GM20431 (cell line): ENCODE measurements around the gene CEP126.

Source experiments
- in situ Hi-C: fragments of 300-500 bp; cut with MseI, MboI; formaldehyde crosslinking; loops from one replicate; pipeline ENCODE4 v1.15.0; 2020; ENCODE audit warnings: low sequenced_read_pairs; ENCODE audit not compliant: unreplicated experiment

Gene CEP126, protein sequence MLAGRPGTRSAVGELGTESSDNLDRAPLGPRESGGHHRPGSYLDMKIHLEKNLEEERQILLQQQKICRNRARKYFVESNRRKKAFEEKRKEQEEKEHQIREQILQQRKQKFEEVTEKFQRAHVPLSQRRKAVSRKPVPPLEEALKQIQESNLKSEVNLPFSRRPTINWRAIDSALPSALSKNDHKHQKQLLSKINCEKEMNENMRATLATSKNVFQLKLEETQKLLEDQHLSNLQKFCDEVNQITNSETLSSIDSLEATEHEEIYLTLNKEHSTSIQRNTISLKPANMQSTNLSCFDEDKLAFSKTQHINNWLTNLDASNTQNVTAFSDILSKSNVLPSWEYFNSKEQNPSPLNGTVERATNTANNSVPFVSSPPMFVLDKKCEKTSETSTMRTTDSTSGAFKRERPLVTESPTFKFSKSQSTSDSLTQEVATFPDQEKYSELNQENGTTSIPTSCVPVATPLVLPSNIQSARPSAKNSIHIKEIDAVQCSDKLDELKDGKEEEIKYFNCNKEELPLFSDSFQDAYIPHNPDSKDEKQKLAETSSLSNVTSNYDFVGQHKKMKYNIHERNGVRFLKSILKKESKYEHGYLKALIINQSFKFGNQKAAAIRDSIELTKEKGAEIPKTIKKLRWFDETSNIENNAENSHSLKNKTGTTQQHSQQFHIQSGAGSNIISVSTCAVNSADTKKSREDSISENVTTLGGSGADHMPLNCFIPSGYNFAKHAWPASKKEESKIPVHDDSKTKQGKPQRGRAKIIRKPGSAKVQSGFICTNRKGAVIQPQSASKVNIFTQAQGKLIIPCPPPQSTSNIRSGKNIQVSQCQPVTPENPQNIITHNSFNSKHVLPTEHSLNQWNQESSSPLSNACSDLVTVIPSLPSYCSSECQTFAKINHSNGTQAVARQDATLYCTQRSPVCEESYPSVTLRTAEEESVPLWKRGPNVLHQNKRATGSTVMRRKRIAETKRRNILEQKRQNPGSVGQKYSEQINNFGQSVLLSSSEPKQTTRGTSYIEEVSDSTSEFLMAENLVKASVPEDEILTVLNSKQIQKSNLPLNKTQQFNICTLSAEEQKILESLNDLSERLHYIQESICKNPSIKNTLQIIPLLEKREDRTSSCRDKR

GRCh38 chr11:101914738-101915426 lies at the start of gene CEP126:
Gene CEP126, plus strand, starts transcription at chr11:101915010. Its CDS starts 275 bp downstream, at chr11:101915285.
- in situ Hi-C loops = no loop called here

DNA sequence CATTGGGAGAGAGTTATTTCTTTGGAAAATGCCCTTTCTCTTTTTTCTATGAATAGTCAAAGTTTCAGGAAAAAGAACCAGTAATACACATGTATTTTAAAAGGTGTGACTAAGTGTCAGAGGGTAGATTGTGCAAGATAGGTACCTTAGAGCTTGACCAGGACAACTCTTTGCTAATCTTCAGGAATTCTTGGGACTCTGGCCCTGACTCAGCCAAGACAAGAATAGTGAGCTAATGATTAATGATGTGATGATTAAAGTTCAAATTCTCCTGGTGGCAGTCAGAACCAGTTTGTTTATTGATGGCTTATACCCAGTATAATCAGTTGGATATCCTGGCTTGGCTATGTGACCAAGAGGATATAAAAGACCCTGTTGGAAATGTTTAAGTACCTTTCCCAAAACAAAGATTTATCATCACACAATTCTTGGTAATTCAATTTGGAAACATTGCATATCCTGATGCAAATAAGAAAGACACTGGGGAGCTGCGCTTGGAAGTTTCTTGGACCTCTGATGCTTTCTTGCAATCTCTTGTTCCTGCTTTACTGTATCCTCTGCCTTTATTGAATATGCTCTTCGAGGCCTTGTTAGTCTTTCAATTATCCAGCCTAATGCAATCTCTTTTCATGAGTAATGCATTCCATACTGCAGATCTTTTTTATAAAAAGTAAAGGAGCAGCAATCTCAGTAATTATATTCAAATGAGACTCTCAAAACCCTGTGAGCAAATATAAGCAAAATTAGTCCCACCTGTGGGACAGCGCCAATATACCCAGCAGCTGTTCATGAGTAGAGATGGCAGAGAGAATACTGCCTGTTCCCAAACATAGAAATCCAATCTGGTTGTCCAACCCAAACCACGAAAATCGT lies 48.0 kb upstream of the CEP126 start:
- in situ Hi-C loops = no loop called here

DNA sequence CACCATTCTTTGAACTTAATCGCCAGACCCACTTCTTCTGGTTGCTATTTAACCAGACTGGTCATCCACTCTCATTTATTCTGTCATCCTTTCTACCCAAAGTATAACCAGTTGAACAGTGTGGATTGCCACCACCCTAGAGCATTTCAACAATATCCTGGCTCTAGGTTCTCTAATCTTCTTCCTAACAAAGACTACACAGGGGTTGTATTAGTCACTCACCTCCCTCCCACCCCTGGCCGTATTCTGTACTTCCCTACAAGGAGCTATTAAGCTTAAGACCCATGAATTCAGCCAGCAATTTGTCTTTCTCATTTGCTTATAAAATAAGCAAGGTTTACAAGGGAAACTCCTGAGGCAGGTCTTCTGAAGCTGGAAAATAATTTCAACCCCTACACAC lies 46.9 kb upstream of the CEP126 start:
- in situ Hi-C loops = no loop called here

DNA sequence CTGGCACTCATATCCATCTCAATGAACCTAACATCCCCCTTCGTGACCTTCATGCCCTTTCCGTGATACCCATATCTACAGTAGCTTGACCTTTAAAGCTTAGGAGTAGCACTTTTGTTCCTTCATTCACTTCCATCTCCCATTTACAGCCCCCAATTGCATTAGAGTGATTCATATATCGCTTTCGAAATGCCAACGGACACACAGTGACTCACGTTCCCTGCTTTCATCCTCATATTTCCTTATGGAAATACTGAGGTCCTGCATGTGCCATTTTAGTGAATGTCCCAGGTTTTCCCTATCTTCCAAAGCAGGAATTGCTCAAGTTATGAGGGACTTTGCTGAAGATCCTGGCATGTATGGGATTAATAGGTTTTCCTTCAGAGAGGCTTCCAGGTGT lies 44.3 kb upstream of the CEP126 start:
- in situ Hi-C loops = no loop called here

GRCh38 chr11:101872171-101872882 lies 42.5 kb upstream of the CEP126 start:
- in situ Hi-C loops = no loop called here

DNA sequence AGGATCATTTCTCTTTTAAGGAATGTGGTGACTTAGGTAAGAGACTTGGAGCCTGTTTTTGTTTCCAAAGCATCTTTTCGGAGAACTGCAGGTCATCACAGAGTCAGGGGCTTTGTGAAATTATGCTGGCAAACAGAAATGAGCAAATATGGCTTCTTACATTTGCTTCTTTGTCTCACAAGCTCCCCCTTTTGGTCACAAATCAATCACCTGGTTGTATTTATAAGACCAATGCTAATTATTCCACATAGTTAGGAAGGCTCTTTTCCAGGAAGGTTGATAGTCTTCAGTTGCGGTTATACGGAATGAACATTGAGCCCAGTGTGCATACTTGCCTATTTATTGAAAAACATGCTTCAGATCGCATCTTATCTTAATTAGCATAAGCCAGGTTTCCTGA lies 34.6 kb upstream of the CEP126 start:
- in situ Hi-C loops = no loop called here

GRCh38 chr11:101881586-101881985 lies 33.2 kb upstream of the CEP126 start:
- in situ Hi-C loops = no loop called here

DNA sequence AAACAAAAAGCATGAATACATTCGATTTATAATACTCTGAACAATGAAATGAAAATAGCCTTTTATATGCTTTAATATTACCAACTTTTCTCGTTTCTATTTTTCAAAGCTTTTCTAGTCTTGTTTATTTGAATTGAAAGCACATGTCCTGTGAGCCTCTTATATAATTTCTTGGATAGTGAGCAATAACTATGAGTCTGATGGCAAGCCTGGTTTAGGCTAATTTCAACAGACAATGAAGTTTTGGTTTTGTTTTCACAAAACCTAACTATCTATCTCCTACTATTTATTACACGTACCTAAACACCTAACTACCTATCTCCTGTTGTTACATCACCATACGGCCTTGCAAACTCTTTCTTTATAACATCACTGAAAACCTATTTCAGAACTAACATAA lies 29.2 kb upstream of the CEP126 start:
- in situ Hi-C loops = no loop called here

GRCh38 chr11:101889767-101890166 lies 25.0 kb upstream of the CEP126 start:
- in situ Hi-C loops = no loop called here

DNA sequence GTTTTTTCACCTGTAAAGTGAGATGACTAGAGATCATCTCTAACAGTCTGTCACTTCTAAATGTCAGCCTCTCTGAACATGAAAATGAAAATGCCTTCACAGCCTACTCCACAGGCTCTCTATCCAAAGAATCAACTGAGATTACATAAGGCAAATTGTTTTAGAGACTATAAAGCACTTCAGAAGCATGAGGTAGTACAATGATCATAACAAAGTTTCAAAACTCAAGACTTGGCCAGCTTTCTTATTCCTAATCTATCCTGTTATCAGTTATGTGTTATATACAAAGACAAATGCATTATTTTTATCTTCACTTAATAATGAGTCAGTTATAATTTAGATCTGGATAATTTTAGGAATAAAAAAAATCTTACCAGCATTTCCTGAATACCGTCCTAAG lies 20.3 kb upstream of the CEP126 start:
- in situ Hi-C loops = no loop called here

- in situ Hi-C loops = no loop called here
These were observed 7.0 kb upstream of the CEP126 start for GRCh38 chr11:101907815-101908214.

- in situ Hi-C loops = no loop called here
These were observed 5.7 kb upstream of the CEP126 start for GRCh38 chr11:101909087-101909486.

GRCh38 chr11:101912823-101913284 lies 2.0 kb upstream of the CEP126 start:
- in situ Hi-C loops = no loop called here

DNA sequence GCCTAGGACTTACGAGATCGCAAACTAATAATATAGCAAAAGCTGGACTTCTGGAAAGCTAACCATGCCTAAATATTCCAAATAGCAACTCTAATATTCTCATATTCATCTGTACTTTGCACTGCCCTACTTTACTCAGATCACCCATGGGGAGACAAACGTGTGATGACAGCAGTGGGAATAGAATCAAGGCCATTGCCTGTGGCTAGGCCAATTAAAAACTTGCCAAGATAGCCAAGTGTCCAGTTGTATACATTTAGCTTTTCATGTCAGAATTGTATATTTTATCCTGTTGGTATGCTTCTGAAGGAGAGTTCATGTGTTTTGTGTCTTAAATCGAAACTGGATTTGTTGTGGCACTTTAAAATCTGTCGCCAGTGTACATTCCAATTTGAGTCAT lies 1.2 kb upstream of the CEP126 start:
- in situ Hi-C loops = no loop called here

- in situ Hi-C loops = no loop called here
These were observed 471 bp upstream of the CEP126 start for GRCh38 chr11:101914341-101914737.

DNA sequence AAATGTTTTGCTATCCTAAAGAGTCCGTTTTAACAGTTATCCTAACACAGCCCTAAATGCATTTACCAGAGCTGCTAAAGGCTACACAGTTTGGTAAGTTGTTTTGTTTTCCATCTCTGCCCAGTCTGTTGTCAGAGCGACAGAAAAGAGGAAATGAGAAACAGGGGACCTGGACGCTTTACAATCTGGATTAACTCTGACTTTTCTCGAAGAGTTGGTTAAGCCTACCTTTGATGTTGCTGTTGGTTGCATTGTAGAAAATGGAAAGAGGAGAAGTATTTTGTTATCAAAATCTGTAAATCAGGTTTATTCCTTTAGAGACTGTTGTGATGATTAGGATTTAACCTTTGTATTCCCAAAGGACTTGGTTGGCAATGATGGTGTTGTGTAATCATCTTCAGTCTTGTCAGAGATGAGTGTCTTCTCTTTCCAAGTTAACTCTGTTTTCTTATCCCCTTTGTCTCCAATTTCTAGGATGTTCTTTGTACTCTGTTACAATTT lies 1.0 kb downstream of the CEP126 start:
- in situ Hi-C loops = no loop called here

DNA sequence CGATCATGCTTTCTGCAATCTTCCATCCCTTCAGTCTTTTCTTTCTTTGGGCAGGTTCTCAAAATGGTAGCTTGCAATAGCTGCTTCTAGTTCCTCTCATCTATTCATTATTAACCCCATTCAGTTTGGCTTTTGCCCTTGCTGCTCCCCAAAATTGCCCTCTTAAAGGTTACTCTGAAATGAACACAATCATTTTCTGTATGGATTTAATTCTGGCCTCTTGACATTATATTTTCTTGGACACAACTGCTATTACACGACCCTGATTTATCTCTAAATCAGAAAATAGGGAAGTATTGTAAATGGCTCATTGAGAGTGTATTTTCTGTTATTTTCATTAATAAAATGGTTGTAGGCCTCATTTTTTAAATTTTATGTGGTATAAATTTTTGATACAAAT lies 1.6 kb downstream of the CEP126 start, which contains the start of gene ANGPTL5:
ANGPTL5 (minus strand) TSS at position 101 of the 400 bp plus-strand sequence. CDS start 8,613 bp downstream, outside the sequence.
- in situ Hi-C loops = no loop called here

DNA sequence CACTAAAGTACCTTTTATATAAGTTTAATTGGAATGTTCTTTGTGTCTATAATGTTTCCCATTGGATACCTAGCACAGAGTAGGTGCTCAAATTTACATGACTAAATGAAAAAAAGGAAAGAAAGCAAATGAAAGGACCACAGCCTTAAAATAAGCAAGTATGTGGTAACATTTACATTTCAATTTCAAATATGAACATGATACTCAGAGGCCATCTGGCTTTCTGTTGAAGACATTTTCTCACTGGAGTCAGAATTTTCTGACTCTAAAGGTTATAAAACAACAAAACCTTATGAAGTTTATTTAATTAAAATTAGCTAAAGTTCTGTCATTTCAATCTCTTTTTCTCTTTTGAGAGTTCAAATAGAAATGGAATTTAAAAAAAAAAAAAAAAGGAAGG lies 2.4 kb downstream of the CEP126 start:
- in situ Hi-C loops = no loop called here
